HG02885 (cell line): ENCODE measurements around the gene EXOC3L4.
"Not testable (repeated sequence)": the region's sequence is repeated elsewhere in the genome, so short reads cannot be mapped to it uniquely, and the experiment has no call there.

Experiments
- ATAC-seq: cut with Tn5 transposase; IDR thresholded peaks from one replicate; pipeline ENCODE4 v1.9.1; 2021; ENCODE audit warnings: mild to moderate bottlenecking; ENCODE audit not compliant: unreplicated experiment, poor library complexity

Gene EXOC3L4

GRCh38 chr14:103103461-103104388 lies 9.2 kb downstream of the EXOC3L4 start:
- no peak for ATAC-seq

GRCh38 chr14:103104389-103104653 lies 9.8 kb downstream of the EXOC3L4 start:
- ATAC-seq, result no peak

GRCh38 chr14:103104654-103105452 lies 10.3 kb downstream of the EXOC3L4 start:
- ATAC-seq, result peak; percentile 60

GRCh38 chr14:103105580-103106150 lies 11.1 kb downstream of the EXOC3L4 start:
- ATAC-seq, result no peak

- ATAC-seq, result no peak
Observed at GRCh38 chr14:103107455-103107854, 12.9 kb downstream of the EXOC3L4 start.

- ATAC-seq, result no peak
Observed at GRCh38 chr14:103107941-103108748, 13.6 kb downstream of the EXOC3L4 start.

- no peak for ATAC-seq
Observed at GRCh38 chr14:103108749-103109207, 14.3 kb downstream of the EXOC3L4 start.

GRCh38 chr14:103109535-103110441 lies 15.3 kb downstream of the EXOC3L4 start:
- ATAC-seq, result no peak

GRCh38 chr14:103110681-103111231 lies 16.2 kb downstream of the EXOC3L4 start:
- ATAC-seq, result no peak

- ATAC-seq, result no peak
Observed at GRCh38 chr14:103111232-103111868, 16.8 kb downstream of the EXOC3L4 start.

- ATAC-seq, result no peak
Observed at GRCh38 chr14:103112400-103113243, 18.1 kb downstream of the EXOC3L4 start.

- ATAC-seq, result no peak
Observed at GRCh38 chr14:103113303-103113702, 18.8 kb downstream of the EXOC3L4 start.

- no peak for ATAC-seq
Observed at GRCh38 chr14:103113774-103114173, 19.2 kb downstream of the EXOC3L4 start.

GRCh38 chr14:103115086-103115679 lies 20.7 kb downstream of the EXOC3L4 start:
- not testable (repeated sequence) for ATAC-seq

GRCh38 chr14:103115845-103116572 lies 21.5 kb downstream of the EXOC3L4 start:
- no peak for ATAC-seq

GRCh38 chr14:103116636-103117035 lies 22.1 kb downstream of the EXOC3L4 start:
- no peak for ATAC-seq
